ENCODE measurements around the gene EIF2S3. TPM values are rescaled to one million over a fixed set of nuclear protein-coding genes. Genes with fewer than 3 reads are reported as not detected.

EIF2S3 gene
- total and polyA plus RNA-seq, 8 donors: 20.0 to 234 (median 74.6) TPM

- TF ChIP-seq CTCF (IDR thresholded peaks at IDR 0.05) (no peak), POLR2A (IDR thresholded peaks at IDR 0.05) (no peak), POLR2AphosphoS5 (IDR thresholded peaks at IDR 0.05) (no peak), EP300 (IDR thresholded peaks at IDR 0.05) (no peak)
- DNase-seq: peak in 1 of 2 donors; percentile 41
- 53 to 82% (median 67%) methylated on average over 3 of the region's 3 CpGs for WGBS, 5 donors
- Histone ChIP-seq H3K36me3 (no peaks in the 10 kb centered on the region), H3K4me1 (peaks cover 0 to 23% (median 4%) of the 10 kb centered on the region in 4 donors), H3K9me3 (no peaks in the 10 kb centered on the region), H3K27me3 (peaks cover 0 to 4% (median 0%) of the 10 kb centered on the region in 3 donors), H3K27ac (peak overlapping the region in 1 of 5 donors; percentile 61), H3K4me3 (no peak overlapping the region)
- intact Hi-C loops (cut with DNase I; ENCODE audit: low total_unique reads): no loop called here
These were observed 34.4 kb upstream of the EIF2S3 start for GRCh38 chrX:24020306-24020876.

- H3K27ac ChIP-seq: peak overlapping the region in 2 of 5 donors; percentile 94 to 99
- H3K4me3 ChIP-seq: peak overlapping the region; percentile 67 to 77 (median 70)
- no peaks in the 10 kb centered on the region for H3K9me3 ChIP-seq
- intact Hi-C loops (cut with DNase I; ENCODE audit: low total_unique reads): no loop called here
- WGBS, 5 donors: 0 to 33% (median 14%) methylated on average over 1 of the region's 1 CpG
- peaks cover 0 to 23% (median 4%) of the 10 kb centered on the region in 4 donors for H3K4me1 ChIP-seq
- H3K27me3 ChIP-seq: peaks cover 0 to 4% (median 0%) of the 10 kb centered on the region in 3 donors
- no peak for TF ChIP-seq POLR2AphosphoS5 (IDR thresholded peaks at IDR 0.05)
- no peak for TF ChIP-seq CTCF (IDR thresholded peaks at IDR 0.05)
- no peak for TF ChIP-seq POLR2A (IDR thresholded peaks at IDR 0.05)
- no peak for TF ChIP-seq EP300 (IDR thresholded peaks at IDR 0.05)
- H3K36me3 ChIP-seq: no peaks in the 10 kb centered on the region
- DNase-seq: no peak
These were observed 31.2 kb upstream of the EIF2S3 start for GRCh38 chrX:24023544-24023943.

- peak in 1 of 2 donors; percentile 32 for DNase-seq
- WGBS, 5 donors: 1 to 40% (median 8%) methylated on average over 19 of the region's 19 CpGs
- TF ChIP-seq CTCF (IDR thresholded peaks at IDR 0.05): no peak
- TF ChIP-seq POLR2AphosphoS5 (IDR thresholded peaks at IDR 0.05): no peak
- no peak for TF ChIP-seq POLR2A (IDR thresholded peaks at IDR 0.05)
- no peak for TF ChIP-seq EP300 (IDR thresholded peaks at IDR 0.05)
- H3K4me1 ChIP-seq: peaks cover 0 to 18% (median 4%) of the 10 kb centered on the region in 4 donors
- intact Hi-C loops (cut with DNase I; ENCODE audit: low total_unique reads): no loop called here
- H3K36me3 ChIP-seq: no peaks in the 10 kb centered on the region
- H3K4me3 ChIP-seq: peak overlapping the region; percentile 67 to 77 (median 70)
- no peaks in the 10 kb centered on the region for H3K9me3 ChIP-seq
- peaks cover 0 to 4% (median 0%) of the 10 kb centered on the region in 3 donors for H3K27me3 ChIP-seq
- H3K27ac ChIP-seq: peak overlapping the region; percentile 94 to 99 (median 95)
These were observed 30.6 kb upstream of the EIF2S3 start for GRCh38 chrX:24023972-24024669.

- Histone ChIP-seq H3K4me3 (peak overlapping the region; percentile 67 to 77 (median 70)), H3K9me3 (no peaks in the 10 kb centered on the region), H3K27me3 (peaks cover 0 to 4% (median 0%) of the 10 kb centered on the region in 3 donors), H3K4me1 (peaks cover 0 to 9% (median 3%) of the 10 kb centered on the region in 4 donors), H3K27ac (peak overlapping the region; percentile 94 to 99 (median 95)), H3K36me3 (no peaks in the 10 kb centered on the region)
- peak; percentile 90 to 96 for DNase-seq
- TF ChIP-seq POLR2A (IDR thresholded peaks at IDR 0.05): peak in 1 of 4 donors; percentile 49
- TF ChIP-seq EP300 (IDR thresholded peaks at IDR 0.05): no peak
- TF ChIP-seq POLR2AphosphoS5 (IDR thresholded peaks at IDR 0.05): peak; percentile 85 to 93 (median 91)
- peak in 1 of 7 experiments; percentile 68 for TF ChIP-seq CTCF (IDR thresholded peaks at IDR 0.05)
- intact Hi-C loops (cut with DNase I; ENCODE audit: low total_unique reads): no loop called here
- 0 to 40% (median 3%) methylated on average over 17 to 67 of the region's 111 CpGs for WGBS, 5 donors
These were observed 29.7 kb upstream of the EIF2S3 start for GRCh38 chrX:24024819-24025740.

All from stomach (tissue), 9 donors.